ENCODE data around the gene ZW10.

ZW10 gene

GRCh38 chr11:113729456-113729855 is 44.0 kb downstream of the ZW10 start:
- no peaks in the 10 kb centered on the region for H4K20me1 ChIP-seq (ENCODE audit: insufficient read depth)
- H3K4me3 ChIP-seq (IDR thresholded peaks at IDR 0.05; ENCODE audit: insufficient read depth, low read depth, low read length): no peak overlapping the region
- H3K4me2 ChIP-seq: no peak overlapping the region
- H3K27ac ChIP-seq: no peak overlapping the region
- no peaks in the 10 kb centered on the region for H3K27me3 ChIP-seq (ENCODE audit: insufficient read depth, low read depth)
- TF ChIP-seq CTCF (conservative IDR thresholded peaks at IDR 0.05; ENCODE audit: low read depth, low read length): no peak
- H3K9ac ChIP-seq: no peak overlapping the region
- no peaks in the 10 kb centered on the region for H3K4me1 ChIP-seq (ENCODE audit: low read depth, poor library complexity, severe bottlenecking)
- no peaks in the 10 kb centered on the region for H3K36me3 ChIP-seq (ENCODE audit: insufficient read depth)
- no peak overlapping the region for H2AFZ ChIP-seq (ENCODE audit: low read depth)
- no peaks in the 10 kb centered on the region for H3K79me2 ChIP-seq (ENCODE audit: insufficient read depth, low read depth)

- Histone ChIP-seq H3K4me3 (IDR thresholded peaks at IDR 0.05; ENCODE audit: insufficient read depth, low read depth, low read length) (no peak overlapping the region), H3K27me3 (ENCODE audit: insufficient read depth, low read depth) (no peaks in the 10 kb centered on the region), H3K27ac (no peak overlapping the region)
Observed at GRCh38 chr11:113728814-113729213, 44.7 kb downstream of the ZW10 start.

GRCh38 chr11:113725913-113726312 is 47.6 kb downstream of the ZW10 start:
- TF ChIP-seq CTCF (conservative IDR thresholded peaks at IDR 0.05; ENCODE audit: low read depth, low read length): no peak
- Histone ChIP-seq H3K4me3 (IDR thresholded peaks at IDR 0.05; ENCODE audit: insufficient read depth, low read depth, low read length) (no peak overlapping the region), H3K4me2 (no peak overlapping the region), H3K27ac (no peak overlapping the region), H3K27me3 (ENCODE audit: insufficient read depth, low read depth) (no peaks in the 10 kb centered on the region), H3K36me3 (ENCODE audit: insufficient read depth) (no peaks in the 10 kb centered on the region), H3K79me2 (ENCODE audit: insufficient read depth, low read depth) (no peaks in the 10 kb centered on the region), H2AFZ (ENCODE audit: low read depth) (no peak overlapping the region), H4K20me1 (ENCODE audit: insufficient read depth) (no peaks in the 10 kb centered on the region), H3K9ac (no peak overlapping the region), H3K4me1 (ENCODE audit: low read depth, poor library complexity, severe bottlenecking) (no peaks in the 10 kb centered on the region)

More at GRCh38 chr11:113728814-113729213, 44.7 kb downstream of the ZW10 start:
- no peak for TF ChIP-seq CTCF (conservative IDR thresholded peaks at IDR 0.05; ENCODE audit: low read depth, low read length)
- H3K36me3 ChIP-seq (ENCODE audit: insufficient read depth): no peaks in the 10 kb centered on the region
- no peak overlapping the region for H3K4me2 ChIP-seq
- no peak overlapping the region for H3K9ac ChIP-seq
- no peaks in the 10 kb centered on the region for H4K20me1 ChIP-seq (ENCODE audit: insufficient read depth)
- H3K79me2 ChIP-seq (ENCODE audit: insufficient read depth, low read depth): no peaks in the 10 kb centered on the region
- no peak overlapping the region for H2AFZ ChIP-seq (ENCODE audit: low read depth)
- H3K4me1 ChIP-seq (ENCODE audit: low read depth, poor library complexity, severe bottlenecking): no peaks in the 10 kb centered on the region

GRCh38 chr11:113725407-113725806 is 48.1 kb downstream of the ZW10 start:
- Histone ChIP-seq H3K27ac (no peak overlapping the region), H3K36me3 (ENCODE audit: insufficient read depth) (no peaks in the 10 kb centered on the region), H3K79me2 (ENCODE audit: insufficient read depth, low read depth) (no peaks in the 10 kb centered on the region), H3K4me1 (ENCODE audit: low read depth, poor library complexity, severe bottlenecking) (no peaks in the 10 kb centered on the region), H3K27me3 (ENCODE audit: insufficient read depth, low read depth) (no peaks in the 10 kb centered on the region), H3K9ac (no peak overlapping the region), H4K20me1 (ENCODE audit: insufficient read depth) (no peaks in the 10 kb centered on the region), H2AFZ (ENCODE audit: low read depth) (no peak overlapping the region), H3K4me2 (no peak overlapping the region), H3K4me3 (IDR thresholded peaks at IDR 0.05; ENCODE audit: insufficient read depth, low read depth, low read length) (no peak overlapping the region)
- TF ChIP-seq CTCF (conservative IDR thresholded peaks at IDR 0.05; ENCODE audit: low read depth, low read length): no peak
